PFSK-1 (cell line): ENCODE results near the gene TMEM213.

Experiments
- FOXP2 ChIP-seq: optimal IDR thresholded peaks from 2 replicates; pipeline ENCODE3; 2011; ENCODE audit warnings: borderline replicate concordance, control low read depth, inconsistent platforms; ENCODE audit not compliant: insufficient read depth; ENCODE audit errors: extremely low read length, extremely low read depth
- POLR2AphosphoS5 ChIP-seq: IDR thresholded peaks from 2 replicates; pipeline ENCODE4 v1.6.1; 2012; ENCODE audit warnings: low read depth, mild to moderate bottlenecking, control low read depth, low read length, moderate library complexity
- REST ChIP-seq, 2 experiments: IDR thresholded peaks; 2 replicates each; pipeline versions ENCODE4 v1.6.1 to v1.8.0; 2011 to 2012; ENCODE audit warnings: low read depth in 2 of 2, low read length in 2 of 2, control low read depth in 1 of 2, inconsistent platforms in 1 of 2, mild to moderate bottlenecking in 1 of 2, moderate library complexity in 1 of 2; ENCODE audit not compliant: insufficient read depth in 1 of 2
- SIN3A ChIP-seq: IDR thresholded peaks from 2 replicates; pipeline ENCODE4 v1.6.1; 2012; ENCODE audit warnings: mild to moderate bottlenecking, low read length, moderate library complexity, borderline replicate concordance; ENCODE audit not compliant: insufficient read depth
- TAF1 ChIP-seq: IDR thresholded peaks from 2 replicates; pipeline ENCODE4 v1.6.1; 2012; ENCODE audit warnings: low read length, control low read depth, borderline replicate concordance; ENCODE audit not compliant: insufficient read depth

TMEM213 gene

GRCh38 chr7:138880881-138881578 lies 83.2 kb downstream of the TMEM213 start:
- TF ChIP-seq TAF1 (no peak), FOXP2 (no peak)

GRCh38 chr7:138881579-138882188 lies 83.9 kb downstream of the TMEM213 start:
- TF ChIP-seq SIN3A (no peak), REST (IDR thresholded peaks at IDR 0.05; ENCODE audit: insufficient read depth in 1 of 2, low read depth in 2 of 2, low read length in 2 of 2) (no peak), FOXP2 (no peak)

GRCh38 chr7:138882249-138882648 lies 84.5 kb downstream of the TMEM213 start:
- TF ChIP-seq TAF1, result no peak
- no peak for TF ChIP-seq REST (IDR thresholded peaks at IDR 0.05; ENCODE audit: insufficient read depth in 1 of 2, low read depth in 2 of 2, low read length in 2 of 2)
- TF ChIP-seq FOXP2, result no peak
- TF ChIP-seq POLR2AphosphoS5, result no peak
- TF ChIP-seq SIN3A, result no peak

- TF ChIP-seq POLR2AphosphoS5 (no peak), FOXP2 (no peak), SIN3A (no peak)
Measured at GRCh38 chr7:138885383-138886147, 87.8 kb downstream of the TMEM213 start.

GRCh38 chr7:138886501-138886917 lies 88.7 kb downstream of the TMEM213 start:
- no peak for TF ChIP-seq FOXP2
- no peak for TF ChIP-seq POLR2AphosphoS5
- no peak for TF ChIP-seq SIN3A
- TF ChIP-seq TAF1, result no peak
- no peak for TF ChIP-seq REST (IDR thresholded peaks at IDR 0.05; ENCODE audit: insufficient read depth in 1 of 2, low read depth in 2 of 2, low read length in 2 of 2)

- TF ChIP-seq REST (IDR thresholded peaks at IDR 0.05; ENCODE audit: insufficient read depth in 1 of 2, low read depth in 2 of 2, low read length in 2 of 2) (peak; percentile 79 to 83), TAF1 (no peak), POLR2AphosphoS5 (no peak), FOXP2 (no peak), SIN3A (no peak)
Measured at GRCh38 chr7:138887085-138887710, 89.4 kb downstream of the TMEM213 start.
